HG03571 (cell line): ENCODE measurements around the gene GAD2.
A peak's percentile ranks its signal among the peaks of the same experiment; 100 is the strongest.
"Not testable (repeated sequence)": the region's sequence is repeated elsewhere in the genome, so short reads cannot be mapped to it uniquely, and the experiment has no call there.

Source experiments
- ATAC-seq: cut with Tn5 transposase; IDR thresholded peaks from one replicate; pipeline ENCODE4 v1.9.1; 2021; ENCODE audit not compliant: unreplicated experiment

Gene GAD2

GRCh38 chr10:26311383-26311940 lies 94.9 kb downstream of the GAD2 start:
- ATAC-seq = no peak

GRCh38 chr10:26314265-26315013 lies 97.9 kb downstream of the GAD2 start:
- no peak for ATAC-seq

GRCh38 chr10:26318672-26319071 lies 102.1 kb downstream of the GAD2 start:
- no peak for ATAC-seq

- ATAC-seq = no peak
Measured at GRCh38 chr10:26323219-26323618, 106.6 kb downstream of the GAD2 start.

GRCh38 chr10:26326851-26327250 lies 110.3 kb downstream of the GAD2 start:
- no peak for ATAC-seq

GRCh38 chr10:26327811-26328210 lies 111.2 kb downstream of the GAD2 start:
- ATAC-seq = no peak

- no peak for ATAC-seq
Measured at GRCh38 chr10:26331371-26331770, 114.8 kb downstream of the GAD2 start.

- no peak for ATAC-seq
Measured at GRCh38 chr10:26334232-26334931, 117.8 kb downstream of the GAD2 start.

- peak; percentile 88 for ATAC-seq
Measured at GRCh38 chr10:26334932-26335573, 118.5 kb downstream of the GAD2 start.

GRCh38 chr10:26335574-26336093 lies 119.1 kb downstream of the GAD2 start:
- peak; percentile 29 for ATAC-seq

- no peak for ATAC-seq
Measured at GRCh38 chr10:26336979-26337378, 120.4 kb downstream of the GAD2 start.

GRCh38 chr10:26341701-26342100 lies 125.1 kb downstream of the GAD2 start:
- no peak for ATAC-seq

- not testable (repeated sequence) for ATAC-seq
Measured at GRCh38 chr10:26348821-26349417, 132.3 kb downstream of the GAD2 start.
